Keratinocyte (primary cell): Measurements from ENCODE around the gene CENPA. TPM values are rescaled to one million over a fixed set of nuclear protein-coding genes. Genes with fewer than 3 reads are reported as not detected.
"Not testable (repeated sequence)": the region's sequence is repeated elsewhere in the genome, so short reads cannot be mapped to it uniquely, and the experiment has no call there.

Experiments used
- DNase-seq: peaks from one replicate; pipeline ENCODE4 v3.0.0-alpha.2; 2011; ENCODE audit warnings: low read depth, missing footprints, low spot score
- FAIRE-seq: peaks from 2 replicates; lab custom pipeline; 2011; peaks lifted over from hg19 to GRCh38; lab: Jason Lieb, UNC
- H2AFZ ChIP-seq: 2 replicates; pipeline ENCODE4 v1.6.0; 2012; ENCODE audit warnings: low read length, control low read depth, inconsistent platforms; ENCODE audit not compliant: control insufficient read depth
- H3K27ac ChIP-seq: 2 replicates; pipeline ENCODE4 v1.5.1; 2011; ENCODE audit warnings: low read length; ENCODE audit not compliant: control insufficient read depth, insufficient read depth
- H3K27me3 ChIP-seq: 3 replicates; pipeline ENCODE4 v1.6.0; 2011; ENCODE audit warnings: low read length; ENCODE audit not compliant: control insufficient read depth, insufficient read depth; ENCODE audit errors: extremely low read depth
- H3K36me3 ChIP-seq, 2 experiments: 2 replicates in 1 of 2; 3 replicates in 1 of 2; pipeline ENCODE4 v1.5.1; 2011; ENCODE audit warnings: low read length in 2 of 2, mild to moderate bottlenecking in 1 of 2; ENCODE audit not compliant: control insufficient read depth in 2 of 2, insufficient read depth in 2 of 2; ENCODE audit errors: extremely low read depth in 1 of 2
- H3K4me1 ChIP-seq: 3 replicates; pipeline ENCODE4 v1.5.1; 2011; ENCODE audit warnings: low read length; ENCODE audit not compliant: control insufficient read depth, insufficient read depth; ENCODE audit errors: extremely low read depth
- H3K4me2 ChIP-seq: 3 replicates; pipeline ENCODE4 v1.6.0; 2011; ENCODE audit warnings: low read depth, low read length; ENCODE audit not compliant: control insufficient read depth, insufficient read depth; ENCODE audit errors: extremely low read depth
- H3K4me3 ChIP-seq, 3 experiments: fragments of 200-600 bp in 1 of 3; sonication (generic) in 1 of 3; 2 replicates in 2 of 3; 3 replicates in 1 of 3; pipeline ENCODE4 v1.5.1; 2011 to 2016; ENCODE audit warnings: low read length in 3 of 3, mild to moderate bottlenecking in 3 of 3, control low read depth in 2 of 3, inconsistent platforms in 1 of 3, low read depth in 1 of 3, mixed read lengths in 1 of 3, mixed run types in 1 of 3, moderate library complexity in 1 of 3; ENCODE audit not compliant: control insufficient read depth in 2 of 3, insufficient read depth in 2 of 3; ENCODE audit errors: extremely low read depth in 1 of 3
- H3K79me2 ChIP-seq: 2 replicates; pipeline ENCODE4 v1.6.0; 2012; ENCODE audit warnings: low read length; ENCODE audit not compliant: control insufficient read depth, insufficient read depth
- H3K9ac ChIP-seq: 3 replicates; pipeline ENCODE4 v1.6.0; 2011; ENCODE audit warnings: low read length; ENCODE audit not compliant: control insufficient read depth, insufficient read depth; ENCODE audit errors: extremely low read depth
- H3K9me1 ChIP-seq: 3 replicates; pipeline ENCODE4 v1.6.0; 2011; ENCODE audit warnings: low read length; ENCODE audit not compliant: control insufficient read depth, insufficient read depth; ENCODE audit errors: extremely low read depth
- H3K9me3 ChIP-seq: 2 replicates; pipeline ENCODE4 v1.5.1; 2012; ENCODE audit warnings: low read depth, low read length; ENCODE audit not compliant: control insufficient read depth
- H4K20me1 ChIP-seq: 3 replicates; pipeline ENCODE4 v1.6.0; 2011; ENCODE audit warnings: low read length; ENCODE audit not compliant: control insufficient read depth, insufficient read depth; ENCODE audit errors: extremely low read depth
- EZH2 ChIP-seq: IDR thresholded peaks from one replicate; pipeline ENCODE4 v1.6.1; 2012; ENCODE audit warnings: inconsistent platforms, mild to moderate bottlenecking, low read length, moderate library complexity
- dilution Hi-C: fragments of 300-500 bp; cut with MboI; formaldehyde crosslinking; loops from one replicate; pipeline ENCODE4 v1.7.0; 2020; ENCODE audit warnings: low sequenced_read_pairs; ENCODE audit not compliant: extremely low pct_ligation_motif_present
- polyA plus RNA-seq, 5 experiments: library from polyadenylated mRNA; depleted of rRNA in 3 of 5; stranded (reverse) in 3 of 5; stranded (forward) in 1 of 5; unstranded in 1 of 5; fragments of >200 nt; gene quantifications; 1 replicate in 1 of 5; 2 replicates in 3 of 5; 3 replicates in 1 of 5; pipeline versions ENCODE4 v1.2.1 to v1.2.3, GENCODE V29; 2011 to 2012; ENCODE audit warnings: missing spikeins in 2 of 5, low read depth in 1 of 5, low replicate concordance in 1 of 5
- TF ChIP-seq, protein P1 (sequence below), 3 experiments: IDR thresholded peaks in 1 of 3; conservative IDR thresholded peaks in 1 of 3; optimal IDR thresholded peaks in 1 of 3; 2 replicates in 2 of 3; 3 replicates in 1 of 3; pipeline versions ENCODE3 to v1.5.1; 2011; ENCODE audit warnings: low read length in 3 of 3, mild to moderate bottlenecking in 3 of 3, moderate library complexity in 2 of 3, control low read depth in 1 of 3, inconsistent platforms in 1 of 3; ENCODE audit not compliant: insufficient read depth in 2 of 3; ENCODE audit errors: extremely low read depth in 1 of 3

Gene CENPA
- polyA plus RNA-seq, 1 donor (not counting 4 experiments of a cell fraction or from before 2014, with no cell fraction given) = 12.4 TPM

DNA sequence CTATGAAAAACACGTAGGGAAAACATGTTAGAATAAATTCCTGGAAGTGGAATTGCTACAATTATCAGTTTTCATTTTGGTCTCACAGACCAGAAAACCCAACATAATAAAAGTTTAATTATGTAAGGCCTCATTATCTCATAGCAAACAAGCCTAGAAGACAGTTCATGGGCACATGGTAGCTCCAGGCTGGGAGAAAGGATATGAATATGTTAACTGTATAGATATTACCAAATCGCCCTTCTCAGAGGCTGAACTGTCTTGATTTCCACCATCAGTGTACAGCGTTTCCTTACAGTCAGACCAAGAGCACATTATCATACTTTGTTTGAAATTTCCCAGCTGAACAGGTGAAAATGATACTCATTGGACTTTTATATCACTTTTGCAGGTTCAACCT, 38.9 kb upstream of the CENPA start:
- DNase-seq (no peak), FAIRE-seq (no peak)
- TF ChIP-seq, protein P1, sequence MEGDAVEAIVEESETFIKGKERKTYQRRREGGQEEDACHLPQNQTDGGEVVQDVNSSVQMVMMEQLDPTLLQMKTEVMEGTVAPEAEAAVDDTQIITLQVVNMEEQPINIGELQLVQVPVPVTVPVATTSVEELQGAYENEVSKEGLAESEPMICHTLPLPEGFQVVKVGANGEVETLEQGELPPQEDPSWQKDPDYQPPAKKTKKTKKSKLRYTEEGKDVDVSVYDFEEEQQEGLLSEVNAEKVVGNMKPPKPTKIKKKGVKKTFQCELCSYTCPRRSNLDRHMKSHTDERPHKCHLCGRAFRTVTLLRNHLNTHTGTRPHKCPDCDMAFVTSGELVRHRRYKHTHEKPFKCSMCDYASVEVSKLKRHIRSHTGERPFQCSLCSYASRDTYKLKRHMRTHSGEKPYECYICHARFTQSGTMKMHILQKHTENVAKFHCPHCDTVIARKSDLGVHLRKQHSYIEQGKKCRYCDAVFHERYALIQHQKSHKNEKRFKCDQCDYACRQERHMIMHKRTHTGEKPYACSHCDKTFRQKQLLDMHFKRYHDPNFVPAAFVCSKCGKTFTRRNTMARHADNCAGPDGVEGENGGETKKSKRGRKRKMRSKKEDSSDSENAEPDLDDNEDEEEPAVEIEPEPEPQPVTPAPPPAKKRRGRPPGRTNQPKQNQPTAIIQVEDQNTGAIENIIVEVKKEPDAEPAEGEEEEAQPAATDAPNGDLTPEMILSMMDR (optimal IDR thresholded peaks at IDR 0.05 in 1 of 3, IDR thresholded peaks at IDR 0.05 in 1 of 3, conservative IDR thresholded peaks at IDR 0.05 in 1 of 3; ENCODE audit: extremely low read depth in 1 of 3, insufficient read depth in 2 of 3, low read length in 3 of 3) = no peak
- no peak for TF ChIP-seq EZH2
- no peaks in the 10 kb centered on the region for H4K20me1 ChIP-seq
- no peaks in the 10 kb centered on the region for H3K27me3 ChIP-seq
- no peaks in the 10 kb centered on the region for H3K9me1 ChIP-seq
- H3K4me1 ChIP-seq = no peaks in the 10 kb centered on the region
- no peak overlapping the region for H3K9ac ChIP-seq
- H3K36me3 ChIP-seq = no peaks in the 10 kb centered on the region
- H3K4me3 ChIP-seq = no peak overlapping the region
- no peaks in the 10 kb centered on the region for H3K9me3 ChIP-seq
- H3K79me2 ChIP-seq = no peaks in the 10 kb centered on the region
- no peak overlapping the region for H3K4me2 ChIP-seq
- H3K27ac ChIP-seq = no peak overlapping the region
- dilution Hi-C loops = no loop called here
- no peak overlapping the region for H2AFZ ChIP-seq

DNA sequence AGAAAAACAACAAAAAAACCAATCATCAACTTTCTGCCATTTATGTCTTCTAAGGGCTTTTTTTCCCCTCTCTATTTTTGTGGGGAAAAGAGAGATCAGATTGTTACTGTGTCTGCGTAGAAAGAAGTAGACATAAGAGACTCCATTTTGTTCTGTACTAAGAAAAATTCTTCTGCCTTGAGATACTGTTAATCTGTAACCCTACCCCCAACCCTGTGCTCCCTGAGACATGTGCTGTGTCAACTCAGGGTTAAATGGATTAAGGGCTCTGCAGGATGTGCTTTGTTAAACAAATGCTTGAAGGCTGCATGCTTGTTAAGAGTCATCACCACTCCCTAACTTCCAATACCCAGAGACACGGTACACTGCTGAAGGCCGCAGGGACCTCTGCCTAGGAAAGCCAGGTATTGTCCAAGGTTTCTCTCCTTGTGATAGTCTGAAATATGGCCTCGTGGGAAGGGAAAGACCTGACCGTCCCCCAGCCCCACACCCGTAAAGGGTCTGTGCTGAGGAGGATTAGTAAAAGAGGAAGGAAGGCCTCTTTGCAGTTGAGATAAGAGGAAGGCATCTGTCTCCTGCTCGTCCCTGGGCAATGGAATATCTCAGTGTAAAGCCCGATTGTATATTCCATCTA, 36.0 kb upstream of the CENPA start:
- H3K4me3 ChIP-seq, FAIRE-seq, DNase-seq, dilution Hi-C loops, H4K20me1 ChIP-seq, H3K4me1 ChIP-seq, H3K9me3 ChIP-seq, H3K36me3 ChIP-seq, H3K79me2 ChIP-seq, H3K27me3 ChIP-seq, H3K4me2 ChIP-seq, H3K9ac ChIP-seq, H2AFZ ChIP-seq, H3K9me1 ChIP-seq, H3K27ac ChIP-seq: not testable (repeated sequence)

- H3K4me1 ChIP-seq, H3K79me2 ChIP-seq, H3K9me3 ChIP-seq, H3K4me3 ChIP-seq, H3K9ac ChIP-seq, DNase-seq, H3K27me3 ChIP-seq, H3K27ac ChIP-seq, H3K36me3 ChIP-seq, FAIRE-seq, dilution Hi-C loops, H3K9me1 ChIP-seq, H3K4me2 ChIP-seq, H2AFZ ChIP-seq, H4K20me1 ChIP-seq: not testable (repeated sequence)
These were observed 35.4 kb upstream of the CENPA start for GRCh38 chr2:26750467-26750866.
